Breast epithelium (tissue), 4 donors: ENCODE data around the gene SUCLG2. TPM values are rescaled to one million over a fixed set of nuclear protein-coding genes. Genes with fewer than 3 reads are reported as not detected.

Experiments
- DNase-seq, 2 donors: peaks; one replicate each; pipeline ENCODE4 v3.0.0-alpha.2; 2019; ENCODE audit warnings: low spot score in 2 of 2
- H3K27ac ChIP-seq, 2 donors: fragments of 200-600 bp; sonication (generic) in 1 of 2; one replicate each; pipeline ENCODE4 v1.5.1; 2016 to 2019; ENCODE audit warnings: mild to moderate bottlenecking in 1 of 2
- H3K27me3 ChIP-seq, 2 donors: fragments of 200-600 bp; sonication (generic) in 1 of 2; one replicate each; pipeline versions ENCODE4 v1.5.1 to v1.6.0; 2017 to 2019; ENCODE audit warnings: control low read depth in 1 of 2, mild to moderate bottlenecking in 1 of 2
- H3K36me3 ChIP-seq: fragments of 200-600 bp; one replicate; pipeline ENCODE4 v1.5.1; 2019
- H3K4me1 ChIP-seq, 2 donors: fragments of 200-600 bp; sonication (generic); one replicate each; pipeline ENCODE4 v1.5.1; 2016 to 2019; ENCODE audit warnings: control low read depth in 1 of 2
- H3K4me3 ChIP-seq, 3 donors: fragments of 200-600 bp; sonication (generic); 1 replicate in 2 of 3; 2 replicates in 1 of 3; pipeline ENCODE4 v1.5.1; 2016 to 2019; ENCODE audit warnings: mild to moderate bottlenecking in 3 of 3, moderate library complexity in 2 of 3
- H3K9me3 ChIP-seq, 2 donors: fragments of 200-600 bp; sonication (generic) in 1 of 2; one replicate each; pipeline ENCODE4 v1.5.1; 2016 to 2019; ENCODE audit warnings: control low read depth in 1 of 2
- POLR2A ChIP-seq: fragments of 450-650 bp; IDR thresholded peaks from one replicate; pipeline ENCODE4 v1.6.1; 2016; ENCODE audit warnings: antibody characterized with exemption, mild to moderate bottlenecking, moderate library complexity
- POLR2AphosphoS5 ChIP-seq, 3 donors: sonication (generic); formaldehyde crosslinking; IDR thresholded peaks; one replicate each; pipeline ENCODE4 v1.6.1; 2017; ENCODE audit warnings: antibody characterized with exemption in 3 of 3
- intact Hi-C: fragments of 100-400 bp; cut with DNase I; formaldehyde crosslinking; loops from one replicate; pipeline ENCODE4 v1.15.1; 2023; ENCODE audit warnings: low total_unique reads
- total RNA-seq, 3 donors: library from RNA; depleted of rRNA; stranded (reverse); fragments of >200 nt; gene quantifications; one replicate each; pipeline ENCODE4 v1.1.0, GENCODE V29; 2016
- TF ChIP-seq, protein P1 (sequence below), 3 donors: fragments of 450-650 bp; IDR thresholded peaks; one replicate each; pipeline ENCODE4 v1.5.1; 2016 to 2017; ENCODE audit warnings: antibody characterized with exemption in 3 of 3, mild to moderate bottlenecking in 3 of 3, moderate library complexity in 3 of 3

Gene SUCLG2
- total RNA-seq, 3 donors from 2014 or later = 45.9 to 58.1 (median 52.8) TPM

GRCh38 chr3:67459796-67460195 is 194.6 kb downstream of the SUCLG2 start:
- Histone ChIP-seq H3K9me3 (no peaks in the 10 kb centered on the region), H3K36me3 (no peaks in the 10 kb centered on the region), H3K4me1 (no peaks in the 10 kb centered on the region), H3K27ac (no peak overlapping the region), H3K4me3 (no peak overlapping the region), H3K27me3 (no peaks in the 10 kb centered on the region)
- intact Hi-C loops = no loop called here
- TF ChIP-seq, protein P1, sequence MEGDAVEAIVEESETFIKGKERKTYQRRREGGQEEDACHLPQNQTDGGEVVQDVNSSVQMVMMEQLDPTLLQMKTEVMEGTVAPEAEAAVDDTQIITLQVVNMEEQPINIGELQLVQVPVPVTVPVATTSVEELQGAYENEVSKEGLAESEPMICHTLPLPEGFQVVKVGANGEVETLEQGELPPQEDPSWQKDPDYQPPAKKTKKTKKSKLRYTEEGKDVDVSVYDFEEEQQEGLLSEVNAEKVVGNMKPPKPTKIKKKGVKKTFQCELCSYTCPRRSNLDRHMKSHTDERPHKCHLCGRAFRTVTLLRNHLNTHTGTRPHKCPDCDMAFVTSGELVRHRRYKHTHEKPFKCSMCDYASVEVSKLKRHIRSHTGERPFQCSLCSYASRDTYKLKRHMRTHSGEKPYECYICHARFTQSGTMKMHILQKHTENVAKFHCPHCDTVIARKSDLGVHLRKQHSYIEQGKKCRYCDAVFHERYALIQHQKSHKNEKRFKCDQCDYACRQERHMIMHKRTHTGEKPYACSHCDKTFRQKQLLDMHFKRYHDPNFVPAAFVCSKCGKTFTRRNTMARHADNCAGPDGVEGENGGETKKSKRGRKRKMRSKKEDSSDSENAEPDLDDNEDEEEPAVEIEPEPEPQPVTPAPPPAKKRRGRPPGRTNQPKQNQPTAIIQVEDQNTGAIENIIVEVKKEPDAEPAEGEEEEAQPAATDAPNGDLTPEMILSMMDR (IDR thresholded peaks at IDR 0.05) = no peak
- no peak for TF ChIP-seq POLR2AphosphoS5 (IDR thresholded peaks at IDR 0.05)
- no peak for TF ChIP-seq POLR2A
- no peak for DNase-seq

DNA sequence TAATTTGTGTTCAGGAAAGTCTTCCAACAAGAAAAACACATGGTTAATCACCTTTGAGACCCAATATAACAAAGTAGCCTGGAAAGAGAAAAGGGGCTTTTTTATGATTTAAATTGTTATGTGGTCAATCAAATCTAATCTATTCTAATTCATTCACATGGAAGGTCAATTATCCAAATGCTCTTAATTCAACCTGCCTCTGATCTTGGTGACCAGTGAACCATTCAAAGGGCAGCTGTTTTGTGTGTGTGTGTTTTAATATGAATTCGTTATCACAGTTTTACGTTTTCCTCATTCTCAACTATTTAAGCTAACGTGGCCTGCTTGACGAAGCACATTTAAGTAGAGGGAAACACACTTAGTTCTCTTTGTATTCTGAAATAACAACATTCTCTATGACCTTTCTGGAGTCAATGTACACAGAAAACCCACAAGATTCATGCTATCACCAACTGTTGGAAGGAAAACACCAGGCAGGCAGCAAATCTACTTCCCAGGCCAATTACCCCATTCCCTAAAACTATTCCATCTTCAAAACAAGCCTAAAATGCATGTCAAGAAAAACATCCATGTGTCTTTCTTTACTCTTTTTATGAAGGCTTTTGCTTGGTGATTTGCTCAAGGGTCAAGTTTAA is 195.4 kb downstream of the SUCLG2 start:
- TF ChIP-seq, protein P1 (IDR thresholded peaks at IDR 0.05) = no peak
- TF ChIP-seq POLR2A (no peak), POLR2AphosphoS5 (IDR thresholded peaks at IDR 0.05) (no peak)
- intact Hi-C loops = no loop called here

GRCh38 chr3:67458408-67458807 is 196.0 kb downstream of the SUCLG2 start:
- Histone ChIP-seq H3K9me3 (no peaks in the 10 kb centered on the region), H3K36me3 (no peaks in the 10 kb centered on the region), H3K4me1 (no peaks in the 10 kb centered on the region), H3K27ac (no peak overlapping the region), H3K27me3 (no peaks in the 10 kb centered on the region), H3K4me3 (no peak overlapping the region)
- intact Hi-C loops = no loop called here
- no peak for TF ChIP-seq POLR2AphosphoS5 (IDR thresholded peaks at IDR 0.05)
- TF ChIP-seq POLR2A = no peak
- TF ChIP-seq, protein P1 (IDR thresholded peaks at IDR 0.05) = no peak
- DNase-seq = no peak

More for the DNA sequence above, 195.4 kb downstream of the SUCLG2 start:
- Histone ChIP-seq H3K36me3 (no peaks in the 10 kb centered on the region), H3K4me1 (no peaks in the 10 kb centered on the region), H3K27me3 (no peaks in the 10 kb centered on the region), H3K4me3 (no peak overlapping the region), H3K9me3 (no peaks in the 10 kb centered on the region), H3K27ac (no peak overlapping the region)
- no peak for DNase-seq

- TF ChIP-seq, protein P1 (IDR thresholded peaks at IDR 0.05) = no peak
- TF ChIP-seq POLR2A = no peak
- no peak for TF ChIP-seq POLR2AphosphoS5 (IDR thresholded peaks at IDR 0.05)
- Histone ChIP-seq H3K9me3 (no peaks in the 10 kb centered on the region), H3K36me3 (no peaks in the 10 kb centered on the region), H3K27ac (no peak overlapping the region), H3K4me1 (no peaks in the 10 kb centered on the region), H3K27me3 (no peaks in the 10 kb centered on the region), H3K4me3 (no peak overlapping the region)
- DNase-seq = no peak
- intact Hi-C loops = no loop called here
Observed at GRCh38 chr3:67453628-67454027, 200.8 kb downstream of the SUCLG2 start.

GRCh38 chr3:67450153-67450552 is 204.3 kb downstream of the SUCLG2 start:
- Histone ChIP-seq H3K4me1 (no peaks in the 10 kb centered on the region), H3K4me3 (no peak overlapping the region), H3K27ac (no peak overlapping the region), H3K36me3 (no peaks in the 10 kb centered on the region), H3K9me3 (no peaks in the 10 kb centered on the region), H3K27me3 (no peaks in the 10 kb centered on the region)
- no peak for DNase-seq
- intact Hi-C loops = no loop called here
- no peak for TF ChIP-seq POLR2A
- TF ChIP-seq, protein P1 (IDR thresholded peaks at IDR 0.05) = no peak
- no peak for TF ChIP-seq POLR2AphosphoS5 (IDR thresholded peaks at IDR 0.05)
